HEK293 (cell line): ENCODE data around the gene HBP1.

Experiments used
- BCL11B ChIP-seq: fragments of 450-650 bp; formaldehyde crosslinking; IDR thresholded peaks from 2 replicates; pipeline ENCODE4 v1.5.1; 2016; ENCODE audit warnings: low read depth, missing biosample characterization, missing genetic modification characterization
- FEZF1 ChIP-seq: fragments of 450-650 bp; formaldehyde crosslinking; IDR thresholded peaks from 2 replicates; pipeline ENCODE4 v1.5.1; 2016; ENCODE audit warnings: missing biosample characterization, missing genetic modification characterization
- GLIS1 ChIP-seq: fragments of 450-650 bp; formaldehyde crosslinking; IDR thresholded peaks from 2 replicates; pipeline ENCODE4 v1.5.1; 2016; ENCODE audit warnings: missing biosample characterization, missing genetic modification characterization
- GLIS2 ChIP-seq: fragments of 450-650 bp; formaldehyde crosslinking; IDR thresholded peaks from 2 replicates; pipeline ENCODE4 v1.5.1; 2016; ENCODE audit warnings: missing biosample characterization, missing genetic modification characterization
- KLF7 ChIP-seq: fragments of 450-650 bp; formaldehyde crosslinking; IDR thresholded peaks from 2 replicates; pipeline ENCODE4 v1.5.1; 2016; ENCODE audit warnings: missing biosample characterization, missing genetic modification characterization, borderline replicate concordance
- PRDM1 ChIP-seq: fragments of 450-650 bp; formaldehyde crosslinking; IDR thresholded peaks from 2 replicates; pipeline ENCODE4; 2016; ENCODE audit warnings: missing biosample characterization, missing genetic modification characterization
- REPIN1 ChIP-seq: fragments of 450-650 bp; formaldehyde crosslinking; IDR thresholded peaks from 2 replicates; pipeline ENCODE4 v1.5.1; 2017; ENCODE audit warnings: missing biosample characterization, missing genetic modification characterization, low read depth
- SP3 ChIP-seq: fragments of 450-650 bp; formaldehyde crosslinking; IDR thresholded peaks from 2 replicates; pipeline ENCODE4 v1.5.1; 2016; ENCODE audit warnings: missing biosample characterization, missing genetic modification characterization
- SP7 ChIP-seq: fragments of 450-650 bp; formaldehyde crosslinking; IDR thresholded peaks from 2 replicates; pipeline ENCODE4 v1.5.1; 2016; ENCODE audit warnings: missing biosample characterization, missing genetic modification characterization
- ZBTB20 ChIP-seq: fragments of 450-650 bp; formaldehyde crosslinking; IDR thresholded peaks from 2 replicates; pipeline ENCODE4 v1.5.1; 2016; ENCODE audit warnings: missing biosample characterization, missing genetic modification characterization
- ZFHX2 ChIP-seq: fragments of 450-650 bp; formaldehyde crosslinking; conservative IDR thresholded peaks from 2 replicates; pipeline ENCODE4 v1.5.1; 2016; ENCODE audit warnings: missing biosample characterization, missing genetic modification characterization
- ZNF211 ChIP-seq: fragments of 450-650 bp; formaldehyde crosslinking; IDR thresholded peaks from 2 replicates; pipeline ENCODE4 v1.5.1; 2016; ENCODE audit warnings: low read depth, missing biosample characterization, missing genetic modification characterization
- ZNF221 ChIP-seq: fragments of 450-650 bp; formaldehyde crosslinking; IDR thresholded peaks from 2 replicates; pipeline ENCODE4 v1.5.1; 2017; ENCODE audit warnings: missing biosample characterization, missing genetic modification characterization, borderline replicate concordance
- ZNF24 ChIP-seq: fragments of 450-650 bp; formaldehyde crosslinking; IDR thresholded peaks from 2 replicates; pipeline ENCODE4 v1.5.1; 2016; ENCODE audit warnings: missing biosample characterization, missing genetic modification characterization
- ZNF433 ChIP-seq: fragments of 450-650 bp; formaldehyde crosslinking; IDR thresholded peaks from 2 replicates; pipeline ENCODE4 v1.5.1; 2016; ENCODE audit warnings: missing biosample characterization, missing genetic modification characterization, low read depth
- ZNF560 ChIP-seq: fragments of 450-650 bp; formaldehyde crosslinking; IDR thresholded peaks from 2 replicates; pipeline ENCODE4 v1.5.1; 2017; ENCODE audit warnings: missing biosample characterization, missing genetic modification characterization, borderline replicate concordance
- ZNF561 ChIP-seq: fragments of 450-650 bp; IDR thresholded peaks from 2 replicates; pipeline ENCODE4 v1.5.1; 2018; ENCODE audit warnings: missing biosample characterization, missing genetic modification characterization, borderline replicate concordance
- ZNF600 ChIP-seq: fragments of 450-650 bp; formaldehyde crosslinking; IDR thresholded peaks from 2 replicates; pipeline ENCODE4 v1.5.1; 2016; ENCODE audit warnings: missing biosample characterization, missing genetic modification characterization
- ZNF610 ChIP-seq: fragments of 450-650 bp; formaldehyde crosslinking; IDR thresholded peaks from 2 replicates; pipeline ENCODE4 v1.5.1; 2016; ENCODE audit warnings: missing biosample characterization, missing genetic modification characterization, borderline replicate concordance
- ZNF658 ChIP-seq: fragments of 450-650 bp; formaldehyde crosslinking; IDR thresholded peaks from 2 replicates; pipeline ENCODE4; 2016; ENCODE audit warnings: missing biosample characterization, missing genetic modification characterization
- ZNF664 ChIP-seq: fragments of 450-650 bp; formaldehyde crosslinking; IDR thresholded peaks from 2 replicates; pipeline ENCODE4 v1.5.1; 2016; ENCODE audit warnings: missing biosample characterization, missing genetic modification characterization
- ZNF670 ChIP-seq: fragments of 450-650 bp; formaldehyde crosslinking; IDR thresholded peaks from 2 replicates; pipeline ENCODE4 v1.5.1; 2016; ENCODE audit warnings: missing biosample characterization, missing genetic modification characterization, low read depth
- ZNF701 ChIP-seq: fragments of 450-650 bp; formaldehyde crosslinking; IDR thresholded peaks from 2 replicates; pipeline ENCODE4 v1.5.1; 2016; ENCODE audit warnings: missing biosample characterization, missing genetic modification characterization
- ZNF76 ChIP-seq: fragments of 450-650 bp; formaldehyde crosslinking; IDR thresholded peaks from 2 replicates; pipeline ENCODE4; 2016; ENCODE audit warnings: low read depth, missing biosample characterization, missing genetic modification characterization, borderline replicate concordance
- ZNF785 ChIP-seq: fragments of 450-650 bp; formaldehyde crosslinking; IDR thresholded peaks from 2 replicates; pipeline ENCODE4 v1.5.1; 2016; ENCODE audit warnings: missing biosample characterization, missing genetic modification characterization
- ZSCAN16 ChIP-seq: fragments of 450-650 bp; formaldehyde crosslinking; IDR thresholded peaks from 2 replicates; pipeline ENCODE4 v1.5.1; 2016; ENCODE audit warnings: missing biosample characterization, missing genetic modification characterization
- ZXDB ChIP-seq: fragments of 450-650 bp; formaldehyde crosslinking; IDR thresholded peaks from 2 replicates; pipeline ENCODE4 v1.5.1; 2016; ENCODE audit warnings: missing biosample characterization, missing genetic modification characterization
- TF ChIP-seq, protein P1 (sequence below): fragments of 450-650 bp; formaldehyde crosslinking; conservative IDR thresholded peaks from 2 replicates; pipeline ENCODE4 v1.5.1; 2016; ENCODE audit warnings: low read depth, missing biosample characterization, missing genetic modification characterization
- TF ChIP-seq, protein P2 (sequence below): fragments of 450-650 bp; formaldehyde crosslinking; IDR thresholded peaks from 2 replicates; pipeline ENCODE4 v1.5.1; 2016; ENCODE audit warnings: missing biosample characterization, missing genetic modification characterization
- TF ChIP-seq, protein P3 (sequence below): fragments of 450-650 bp; formaldehyde crosslinking; IDR thresholded peaks from 2 replicates; pipeline ENCODE4 v1.5.1; 2016; ENCODE audit warnings: missing biosample characterization, missing genetic modification characterization, low read depth
- TF ChIP-seq, protein P4 (sequence below): fragments of 450-650 bp; formaldehyde crosslinking; optimal IDR thresholded peaks from 2 replicates; pipeline ENCODE3; 2016; ENCODE audit warnings: missing biosample characterization, mild to moderate bottlenecking, missing genetic modification characterization

Gene HBP1

DNA sequence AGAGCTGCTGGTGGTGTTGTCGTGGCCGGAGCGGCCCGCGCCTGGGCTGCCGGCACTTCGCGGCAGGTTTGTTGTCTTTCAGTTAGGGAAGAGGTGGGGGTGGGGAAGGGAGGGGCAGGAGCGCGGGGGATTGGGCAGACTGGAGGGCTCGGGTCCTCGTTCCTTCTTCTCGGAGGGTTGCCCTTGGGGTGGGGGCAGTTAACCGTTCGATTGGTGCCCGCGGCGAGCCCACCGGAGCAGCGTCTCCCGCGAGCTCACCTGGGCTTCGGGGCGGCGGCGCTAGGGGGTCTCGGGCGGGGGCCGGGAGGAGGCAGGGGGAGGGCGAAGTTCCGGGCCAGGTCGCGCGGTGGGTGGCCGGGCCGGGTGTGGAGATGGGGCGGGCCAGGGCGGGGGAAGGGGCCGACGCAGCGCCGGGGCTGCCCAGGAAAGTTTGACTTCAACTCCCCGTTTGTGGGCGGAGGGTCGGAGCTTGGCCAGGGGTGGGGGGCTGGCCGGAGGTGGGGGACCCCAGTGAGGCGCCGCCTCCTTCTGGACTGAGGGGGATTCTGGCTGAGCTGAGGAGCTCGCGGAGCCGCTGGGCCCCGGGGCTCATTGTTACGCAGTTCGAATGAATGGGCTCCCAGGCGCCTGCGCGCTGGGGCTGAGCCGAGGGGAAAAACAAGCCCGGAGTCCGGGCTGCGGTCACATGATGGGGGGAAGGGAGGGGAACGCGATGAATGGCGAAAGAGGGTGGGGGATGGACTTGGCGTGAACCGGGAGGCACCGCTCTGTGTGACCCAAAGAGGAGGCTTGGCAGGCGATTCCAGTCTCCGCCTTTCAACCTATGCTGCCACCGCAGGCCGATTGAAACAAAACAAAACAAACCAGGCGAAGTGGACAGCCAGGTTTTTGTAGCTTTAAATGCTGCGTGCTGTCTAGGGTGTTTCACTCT lies 582 bp downstream of the HBP1 start (continued):
- TF ChIP-seq, protein P1, sequence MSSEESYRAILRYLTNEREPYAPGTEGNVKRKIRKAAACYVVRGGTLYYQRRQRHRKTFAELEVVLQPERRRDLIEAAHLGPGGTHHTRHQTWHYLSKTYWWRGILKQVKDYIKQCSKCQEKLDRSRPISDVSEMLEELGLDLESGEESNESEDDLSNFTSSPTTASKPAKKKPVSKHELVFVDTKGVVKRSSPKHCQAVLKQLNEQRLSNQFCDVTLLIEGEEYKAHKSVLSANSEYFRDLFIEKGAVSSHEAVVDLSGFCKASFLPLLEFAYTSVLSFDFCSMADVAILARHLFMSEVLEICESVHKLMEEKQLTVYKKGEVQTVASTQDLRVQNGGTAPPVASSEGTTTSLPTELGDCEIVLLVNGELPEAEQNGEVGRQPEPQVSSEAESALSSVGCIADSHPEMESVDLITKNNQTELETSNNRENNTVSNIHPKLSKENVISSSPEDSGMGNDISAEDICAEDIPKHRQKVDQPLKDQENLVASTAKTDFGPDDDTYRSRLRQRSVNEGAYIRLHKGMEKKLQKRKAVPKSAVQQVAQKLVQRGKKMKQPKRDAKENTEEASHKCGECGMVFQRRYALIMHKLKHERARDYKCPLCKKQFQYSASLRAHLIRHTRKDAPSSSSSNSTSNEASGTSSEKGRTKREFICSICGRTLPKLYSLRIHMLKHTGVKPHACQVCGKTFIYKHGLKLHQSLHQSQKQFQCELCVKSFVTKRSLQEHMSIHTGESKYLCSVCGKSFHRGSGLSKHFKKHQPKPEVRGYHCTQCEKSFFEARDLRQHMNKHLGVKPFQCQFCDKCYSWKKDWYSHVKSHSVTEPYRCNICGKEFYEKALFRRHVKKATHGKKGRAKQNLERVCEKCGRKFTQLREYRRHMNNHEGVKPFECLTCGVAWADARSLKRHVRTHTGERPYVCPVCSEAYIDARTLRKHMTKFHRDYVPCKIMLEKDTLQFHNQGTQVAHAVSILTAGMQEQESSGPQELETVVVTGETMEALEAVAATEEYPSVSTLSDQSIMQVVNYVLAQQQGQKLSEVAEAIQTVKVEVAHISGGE (tag by site-specific recombination) = 0 out of 2 replicates have a peak, but pooled peaks have one; percentile 31
- no peak for TF ChIP-seq ZNF670 (tag by site-specific recombination)
- TF ChIP-seq ZNF211 (tag by site-specific recombination) = no peak
- TF ChIP-seq ZBTB20 (tag by site-specific recombination) = peak; percentile 90
- no peak for TF ChIP-seq ZNF658 (tag by site-specific recombination)
- no peak for TF ChIP-seq ZNF701 (tag by site-specific recombination)
- no peak for TF ChIP-seq REPIN1
- TF ChIP-seq, protein P2, sequence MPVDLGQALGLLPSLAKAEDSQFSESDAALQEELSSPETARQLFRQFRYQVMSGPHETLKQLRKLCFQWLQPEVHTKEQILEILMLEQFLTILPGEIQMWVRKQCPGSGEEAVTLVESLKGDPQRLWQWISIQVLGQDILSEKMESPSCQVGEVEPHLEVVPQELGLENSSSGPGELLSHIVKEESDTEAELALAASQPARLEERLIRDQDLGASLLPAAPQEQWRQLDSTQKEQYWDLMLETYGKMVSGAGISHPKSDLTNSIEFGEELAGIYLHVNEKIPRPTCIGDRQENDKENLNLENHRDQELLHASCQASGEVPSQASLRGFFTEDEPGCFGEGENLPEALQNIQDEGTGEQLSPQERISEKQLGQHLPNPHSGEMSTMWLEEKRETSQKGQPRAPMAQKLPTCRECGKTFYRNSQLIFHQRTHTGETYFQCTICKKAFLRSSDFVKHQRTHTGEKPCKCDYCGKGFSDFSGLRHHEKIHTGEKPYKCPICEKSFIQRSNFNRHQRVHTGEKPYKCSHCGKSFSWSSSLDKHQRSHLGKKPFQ (tag by site-specific recombination) = peak; percentile 77
- TF ChIP-seq ZXDB (tag by site-specific recombination) = peak; percentile 88
- TF ChIP-seq ZNF664 (tag by site-specific recombination) = no peak
- TF ChIP-seq KLF7 = peak; percentile 39; the same call in 1 of the 2 replicates
- TF ChIP-seq ZNF785 (tag by site-specific recombination) = no peak; the same call in 1 of the 2 replicates
- TF ChIP-seq, protein P3, sequence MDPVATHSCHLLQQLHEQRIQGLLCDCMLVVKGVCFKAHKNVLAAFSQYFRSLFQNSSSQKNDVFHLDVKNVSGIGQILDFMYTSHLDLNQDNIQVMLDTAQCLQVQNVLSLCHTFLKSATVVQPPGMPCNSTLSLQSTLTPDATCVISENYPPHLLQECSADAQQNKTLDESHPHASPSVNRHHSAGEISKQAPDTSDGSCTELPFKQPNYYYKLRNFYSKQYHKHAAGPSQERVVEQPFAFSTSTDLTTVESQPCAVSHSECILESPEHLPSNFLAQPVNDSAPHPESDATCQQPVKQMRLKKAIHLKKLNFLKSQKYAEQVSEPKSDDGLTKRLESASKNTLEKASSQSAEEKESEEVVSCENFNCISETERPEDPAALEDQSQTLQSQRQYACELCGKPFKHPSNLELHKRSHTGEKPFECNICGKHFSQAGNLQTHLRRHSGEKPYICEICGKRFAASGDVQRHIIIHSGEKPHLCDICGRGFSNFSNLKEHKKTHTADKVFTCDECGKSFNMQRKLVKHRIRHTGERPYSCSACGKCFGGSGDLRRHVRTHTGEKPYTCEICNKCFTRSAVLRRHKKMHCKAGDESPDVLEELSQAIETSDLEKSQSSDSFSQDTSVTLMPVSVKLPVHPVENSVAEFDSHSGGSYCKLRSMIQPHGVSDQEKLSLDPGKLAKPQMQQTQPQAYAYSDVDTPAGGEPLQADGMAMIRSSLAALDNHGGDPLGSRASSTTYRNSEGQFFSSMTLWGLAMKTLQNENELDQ (tag by site-specific recombination) = no peak
- TF ChIP-seq ZNF24 = peak; percentile 91
- TF ChIP-seq SP7 (tag by site-specific recombination) = peak; percentile 85
- TF ChIP-seq GLIS1 = peak; percentile 57
- no peak for TF ChIP-seq ZSCAN16
- TF ChIP-seq ZNF221 (tag by site-specific recombination) = no peak
- peak; percentile 54 for TF ChIP-seq GLIS2
- peak; percentile 44 for TF ChIP-seq FEZF1 (tag by site-specific recombination)
- peak; percentile 72 for TF ChIP-seq PRDM1 (tag by site-specific recombination)
- TF ChIP-seq ZNF610 (tag by site-specific recombination) = peak; percentile 72; the same call in 1 of the 2 replicates
- peak; percentile 46; the same call in 1 of the 2 replicates for TF ChIP-seq ZNF561
- peak; percentile 18; the same call in 1 of the 2 replicates for TF ChIP-seq ZNF76
- TF ChIP-seq SP3 (tag by site-specific recombination) = peak; percentile 75
- TF ChIP-seq, protein P4, sequence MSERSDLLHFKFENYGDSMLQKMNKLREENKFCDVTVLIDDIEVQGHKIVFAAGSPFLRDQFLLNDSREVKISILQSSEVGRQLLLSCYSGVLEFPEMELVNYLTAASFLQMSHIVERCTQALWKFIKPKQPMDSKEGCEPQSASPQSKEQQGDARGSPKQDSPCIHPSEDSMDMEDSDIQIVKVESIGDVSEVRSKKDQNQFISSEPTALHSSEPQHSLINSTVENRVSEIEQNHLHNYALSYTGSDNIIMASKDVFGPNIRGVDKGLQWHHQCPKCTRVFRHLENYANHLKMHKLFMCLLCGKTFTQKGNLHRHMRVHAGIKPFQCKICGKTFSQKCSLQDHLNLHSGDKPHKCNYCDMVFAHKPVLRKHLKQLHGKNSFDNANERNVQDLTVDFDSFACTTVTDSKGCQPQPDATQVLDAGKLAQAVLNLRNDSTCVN (tag by site-specific recombination) = peak; percentile 24
- TF ChIP-seq ZFHX2 (tag by site-specific recombination) = peak; percentile 20; the same call in 1 of the 2 replicates
- TF ChIP-seq BCL11B (tag by site-specific recombination) = peak; percentile 94
- TF ChIP-seq ZNF600 (tag by site-specific recombination) = peak; percentile 87
- no peak for TF ChIP-seq ZNF560 (tag by site-specific recombination)
- no peak for TF ChIP-seq ZNF433 (tag by site-specific recombination)
